ENCODE results near the gene CARM1.
"Not testable (repeated sequence)": the region's sequence is repeated elsewhere in the genome, so short reads cannot be mapped to it uniquely, and the experiment has no call there.

The CARM1 gene

GRCh38 chr19:10848230-10848856 lies 23.0 kb upstream of the CARM1 start, which contains the start of gene C19orf38:
Gene C19orf38, plus strand, starts transcription at chr19:10848415. Its CDS starts 94 bp downstream, at chr19:10848509.
- no peak for DNase-seq

DNA sequence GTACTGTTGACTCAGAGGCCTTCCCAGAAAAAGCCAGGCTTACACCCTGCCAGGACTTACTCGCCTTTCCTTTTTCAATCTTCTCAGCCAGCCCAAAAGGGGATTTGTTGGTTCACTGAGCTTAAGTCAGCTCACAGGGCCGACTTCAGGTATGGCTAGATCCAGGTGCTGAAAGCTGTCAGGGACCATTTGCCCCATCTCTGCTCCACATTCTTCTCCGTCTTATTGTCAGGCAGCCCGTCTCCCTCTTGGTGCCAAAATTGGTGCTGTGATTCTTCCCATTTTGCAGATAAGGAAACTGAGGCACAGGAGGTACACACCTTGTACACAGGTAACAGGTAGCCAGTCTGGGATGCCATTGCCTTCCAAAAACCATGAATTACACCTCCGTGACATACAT lies 20.7 kb upstream of the CARM1 start:
- DNase-seq = no peak

DNA sequence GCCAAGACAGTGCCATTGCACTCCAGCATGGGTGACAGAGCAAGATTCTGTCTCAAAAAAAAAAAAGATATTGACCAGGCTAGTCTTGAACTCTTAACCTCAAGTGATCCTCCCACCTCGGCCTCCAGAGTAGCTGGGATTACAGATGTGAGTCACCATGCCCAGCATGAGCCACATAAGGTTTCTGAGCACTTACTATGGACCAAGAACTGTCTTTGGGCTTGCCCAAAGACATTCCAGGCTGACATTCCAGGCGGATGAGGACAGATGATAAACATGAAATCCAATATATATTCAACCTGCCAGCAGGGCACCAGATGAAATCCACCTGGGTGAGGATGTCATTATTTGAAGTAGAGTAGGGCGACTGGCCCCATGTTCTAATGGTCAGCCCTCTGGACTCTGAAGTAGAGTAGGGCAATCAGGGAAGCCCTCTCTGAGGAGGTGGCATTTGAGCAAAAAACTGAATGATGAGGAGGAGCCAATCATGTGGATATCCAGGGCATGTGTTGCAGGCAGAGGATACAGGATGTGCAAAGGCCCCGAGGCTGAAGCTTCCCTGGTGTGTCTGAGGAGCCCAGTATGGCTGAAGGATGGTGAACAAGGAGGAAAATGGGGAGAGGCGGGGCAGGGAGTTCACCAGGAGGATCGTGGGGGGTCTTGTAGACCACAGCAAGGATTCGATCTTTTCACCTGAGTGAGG lies 19.1 kb upstream of the CARM1 start:
- DNase-seq = no peak

DNA sequence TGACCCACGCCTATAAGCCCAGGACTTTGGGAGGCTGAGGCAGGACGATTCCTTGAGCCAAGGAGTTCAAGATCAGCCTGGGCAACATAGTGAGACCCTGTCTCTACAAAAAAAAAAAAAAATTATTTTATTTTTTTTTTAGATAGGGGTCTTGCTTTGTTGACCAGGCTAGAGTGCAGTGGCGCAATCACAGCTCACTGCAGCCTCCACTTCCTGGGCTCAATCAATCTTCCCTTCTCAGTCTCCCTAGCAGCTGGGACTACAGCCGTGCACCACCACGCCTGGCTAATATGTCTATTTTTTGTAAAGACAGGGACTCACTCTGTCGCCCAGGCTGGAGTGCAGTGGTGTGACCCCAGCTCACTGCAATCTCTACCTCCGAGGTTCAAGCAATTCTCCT lies 18.4 kb upstream of the CARM1 start:
- DNase-seq = no peak

GRCh38 chr19:10854350-10855089 lies 16.8 kb upstream of the CARM1 start:
- DNase-seq = no peak

DNA sequence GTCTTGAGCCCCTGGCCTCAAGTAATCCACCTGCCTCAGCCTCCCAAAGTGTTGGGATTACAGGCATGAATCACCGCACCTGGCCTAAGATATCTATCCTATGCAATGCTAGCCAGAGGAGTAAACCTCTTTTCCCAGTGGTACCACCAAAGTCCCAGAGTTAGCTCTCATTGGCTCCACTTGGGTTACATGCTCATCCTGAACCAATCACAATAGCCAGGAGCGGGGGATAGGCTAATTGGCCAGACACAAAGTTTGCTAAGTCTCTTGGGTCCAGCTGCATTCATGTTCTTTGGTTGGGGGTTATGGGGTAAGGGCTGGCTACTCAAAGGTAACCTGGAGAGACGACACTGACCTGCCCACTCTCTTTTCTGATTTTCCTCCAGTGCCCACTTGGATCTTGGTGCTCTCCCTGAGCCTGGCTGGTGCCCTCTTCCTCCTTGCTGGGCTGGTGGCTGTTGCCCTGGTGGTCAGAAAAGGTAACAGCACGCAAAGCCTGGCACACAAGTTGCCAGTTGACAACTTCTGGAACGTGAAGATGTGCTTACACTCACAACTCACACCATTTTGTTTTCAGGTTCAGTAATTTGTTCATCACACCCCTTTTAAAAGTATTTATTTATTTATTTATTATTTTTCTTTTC lies 15.4 kb upstream of the CARM1 start:
- no peak for DNase-seq

DNA sequence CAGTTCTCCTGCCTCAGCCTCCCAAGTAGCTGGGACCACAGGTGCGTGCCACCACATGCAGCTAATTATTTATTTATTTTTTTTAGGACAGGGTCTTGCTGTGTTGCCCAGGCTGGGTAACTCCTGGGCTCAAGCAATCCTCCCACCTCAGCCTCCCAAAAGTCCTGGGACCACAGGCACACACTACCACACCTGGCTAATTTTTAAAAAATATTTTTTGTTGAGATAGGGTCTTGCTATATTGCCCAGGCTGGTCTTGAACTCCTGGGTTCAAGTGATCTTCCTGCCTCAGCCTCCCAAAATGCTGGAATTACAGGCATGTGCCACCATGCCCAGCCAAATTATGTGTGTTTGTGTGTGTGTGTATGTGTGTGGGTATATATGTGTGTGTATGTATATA lies 14.5 kb upstream of the CARM1 start:
- DNase-seq = not testable (repeated sequence)

DNA sequence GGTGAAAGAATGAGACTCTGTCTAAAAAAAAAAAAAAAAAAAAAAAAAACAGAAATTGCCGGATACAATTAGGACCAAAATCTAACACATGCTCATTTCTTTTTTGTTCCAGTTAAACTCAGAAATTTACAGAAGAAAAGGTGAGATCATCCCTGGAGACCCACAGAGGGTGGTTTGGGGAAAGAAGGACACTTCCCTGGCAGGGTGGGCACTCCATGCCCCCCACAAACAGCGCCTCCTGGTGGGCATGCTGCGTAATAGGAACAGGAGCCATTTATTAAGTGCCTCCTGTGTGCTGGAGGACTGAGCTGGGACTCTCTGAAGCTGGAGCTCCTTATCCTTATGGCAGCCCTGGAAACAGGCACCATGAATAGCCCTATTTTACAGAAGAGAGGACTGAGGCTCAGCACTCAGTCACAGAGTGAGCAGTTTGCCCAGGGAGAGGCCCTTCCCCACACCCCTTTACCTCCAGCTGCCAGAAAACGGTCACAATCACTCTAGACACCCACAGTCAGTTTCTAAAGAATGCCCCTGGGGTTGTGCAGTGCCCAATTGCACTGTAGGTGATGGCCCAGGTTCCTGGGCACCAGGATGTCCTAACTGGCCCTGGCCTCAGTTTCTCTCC lies 13.0 kb upstream of the CARM1 start:
- no peak for DNase-seq

DNA sequence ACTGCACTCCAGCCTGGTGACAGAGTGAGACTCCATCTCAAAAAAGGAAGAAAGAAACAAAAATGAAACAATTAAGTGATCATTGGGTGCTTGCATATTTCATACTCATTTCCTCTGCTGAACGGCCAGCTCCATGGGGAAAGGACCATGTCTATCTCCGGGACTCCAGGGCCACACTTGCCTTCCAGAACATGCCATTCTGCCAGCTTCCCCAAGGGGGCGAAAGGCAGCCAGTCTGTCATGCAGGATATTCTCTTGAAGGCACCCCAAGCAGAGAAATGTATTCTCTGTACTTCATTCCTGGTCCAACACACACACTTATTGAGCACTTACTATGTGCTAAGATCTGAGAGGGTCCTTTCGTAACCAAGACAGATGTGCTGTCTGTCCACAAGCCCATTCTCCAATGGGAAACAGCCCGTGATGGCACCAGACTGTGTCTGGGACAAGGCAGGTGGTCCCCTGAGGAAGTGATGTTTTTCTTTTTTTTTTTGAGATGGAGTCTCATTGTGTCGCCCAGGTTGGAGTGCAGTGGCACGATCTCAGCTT lies 10.2 kb upstream of the CARM1 start:
- no peak for DNase-seq

DNA sequence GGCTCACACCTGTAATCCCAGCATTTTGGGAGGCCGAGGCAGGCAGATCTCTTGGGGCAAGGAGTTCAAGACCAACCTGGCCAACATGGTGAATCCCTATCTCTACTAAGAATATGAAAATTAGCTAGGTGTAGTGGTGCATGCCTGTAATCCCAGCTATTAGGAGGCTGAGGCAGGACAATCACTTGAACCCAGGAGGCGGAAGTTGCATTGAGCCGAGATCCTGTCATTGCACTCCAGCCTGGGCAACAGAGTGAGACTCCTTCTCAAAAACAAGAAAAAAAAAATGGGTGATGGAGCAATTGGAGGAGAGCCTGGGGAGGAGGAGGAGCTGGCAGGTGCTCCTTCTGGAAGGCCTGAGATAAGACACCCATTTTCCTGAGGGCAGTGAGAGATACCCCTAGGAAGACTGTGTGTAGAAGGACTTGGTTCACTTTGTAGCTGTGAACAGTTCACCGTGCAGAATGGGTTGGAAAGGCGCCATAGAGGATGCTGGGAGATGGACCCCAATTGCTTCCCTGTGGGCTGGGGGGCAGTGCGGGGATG lies 8.7 kb upstream of the CARM1 start:
- no peak for DNase-seq

GRCh38 chr19:10863107-10863717 lies 8.1 kb upstream of the CARM1 start:
- no peak for DNase-seq

GRCh38 chr19:10864538-10864899 lies 6.8 kb upstream of the CARM1 start:
- DNase-seq = peak; percentile 66

DNA sequence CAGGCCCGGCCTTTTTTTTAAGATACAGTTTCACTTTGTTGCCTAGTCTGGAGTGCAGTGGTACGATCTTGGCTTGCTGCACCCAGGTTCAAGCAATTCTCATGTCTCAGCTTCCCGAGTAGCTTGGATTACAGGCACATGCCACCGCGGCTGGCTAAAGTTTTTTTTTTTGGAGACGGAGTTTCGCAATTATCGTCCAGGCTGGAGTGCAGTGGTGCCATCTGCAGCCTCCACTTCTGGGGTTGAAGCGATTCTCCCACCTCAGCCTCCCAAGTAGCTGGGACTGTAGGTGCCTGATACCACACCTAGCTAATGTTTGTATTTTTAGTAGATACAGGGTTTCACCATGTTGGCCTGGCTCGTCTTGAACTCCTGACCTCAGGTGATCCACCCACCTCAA lies 4.9 kb upstream of the CARM1 start:
- no peak for DNase-seq

- DNase-seq = no peak
Measured at GRCh38 chr19:10868872-10869547, 2.3 kb upstream of the CARM1 start.

DNA sequence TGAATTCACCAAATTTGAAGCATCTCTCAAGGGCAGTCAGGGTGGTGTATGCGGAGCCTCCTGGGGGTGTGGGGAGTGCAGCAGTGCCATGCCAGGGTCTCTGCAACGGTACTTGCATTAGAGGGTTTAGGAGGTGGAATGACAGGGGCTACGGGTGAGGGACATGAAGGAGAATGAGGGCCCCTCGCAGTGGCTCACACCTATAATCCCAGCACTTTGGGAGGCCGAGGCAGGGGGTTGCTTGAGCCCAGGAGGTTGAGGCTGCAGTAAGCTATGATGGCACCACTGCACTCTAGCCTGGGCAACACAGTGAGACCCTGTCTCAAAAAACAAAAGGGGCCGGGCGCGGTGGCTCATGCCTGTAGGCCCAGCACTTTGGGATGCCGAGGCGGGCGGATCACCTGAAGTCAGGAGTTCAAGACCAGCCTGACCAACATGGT lies 1.5 kb upstream of the CARM1 start:
- not testable (repeated sequence) for DNase-seq

DNA sequence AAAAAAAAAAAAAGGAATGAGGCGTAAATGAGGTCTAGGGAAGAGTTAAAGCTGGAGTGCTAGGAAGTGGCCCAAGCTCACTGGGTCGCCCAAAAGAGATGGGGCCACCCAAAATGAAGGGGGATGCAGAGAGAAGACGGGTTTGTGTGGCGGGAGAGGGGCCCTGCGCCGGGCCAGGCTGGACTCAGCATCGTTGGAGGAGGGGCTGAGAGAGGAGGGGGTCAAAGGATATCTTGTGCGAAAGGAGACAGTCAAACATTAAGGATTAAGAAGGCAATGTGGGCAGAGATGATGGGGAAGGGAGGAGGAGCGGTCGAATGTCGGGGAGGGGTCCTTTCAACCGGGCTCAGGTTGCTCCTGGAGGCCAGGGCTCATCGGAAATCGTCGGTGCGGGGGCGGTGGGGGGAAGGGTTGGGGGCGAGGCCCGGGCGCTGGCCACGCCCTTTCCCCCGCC lies 825 bp upstream of the CARM1 start:
- no peak for DNase-seq

DNA sequence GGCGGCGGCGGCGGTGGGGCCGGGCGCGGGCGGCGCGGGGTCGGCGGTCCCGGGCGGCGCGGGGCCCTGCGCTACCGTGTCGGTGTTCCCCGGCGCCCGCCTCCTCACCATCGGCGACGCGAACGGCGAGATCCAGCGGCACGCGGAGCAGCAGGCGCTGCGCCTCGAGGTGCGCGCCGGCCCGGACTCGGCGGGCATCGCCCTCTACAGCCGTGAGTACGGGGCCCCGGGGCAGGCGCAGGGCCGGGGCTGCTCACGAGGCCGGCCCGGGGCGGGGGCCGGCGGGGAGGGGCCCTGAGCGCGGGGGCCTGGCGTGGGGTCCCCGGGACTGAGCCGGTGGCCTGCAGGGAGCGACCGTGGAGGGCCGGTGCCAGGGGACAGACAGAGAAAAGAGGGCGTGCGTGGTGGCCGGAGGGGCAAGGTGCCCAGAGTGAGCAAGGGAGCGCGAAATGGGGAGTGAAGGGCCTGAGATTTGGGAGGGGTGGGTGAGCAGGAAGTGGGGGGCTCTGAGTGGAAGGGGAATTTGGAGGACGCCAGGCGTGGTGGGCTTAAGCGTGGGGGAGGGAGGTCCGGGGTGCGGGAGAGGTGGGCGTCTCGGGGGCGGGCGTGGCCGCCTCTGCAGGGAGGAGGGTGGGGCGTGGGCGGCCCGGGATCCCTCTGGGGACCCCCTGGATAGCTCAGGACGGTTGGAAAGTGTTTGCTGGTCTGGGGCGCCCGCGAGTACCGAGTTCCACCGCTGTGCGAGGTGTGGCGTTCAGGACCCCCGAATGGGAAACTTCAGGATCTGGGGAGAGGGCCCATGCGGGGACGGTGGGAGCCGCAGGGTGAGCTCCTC lies 575 bp downstream of the CARM1 start:
- no peak for DNase-seq

GRCh38 chr19:10872546-10873107 lies 1.3 kb downstream of the CARM1 start:
- DNase-seq = no peak

GRCh38 chr19:10874024-10874423 lies 2.7 kb downstream of the CARM1 start:
- no peak for DNase-seq

Data from NCI-H2029 (cell line).